ENCODE results near the gene FOS.

- TF ChIP-seq POLR2A (IDR thresholded peaks at IDR 0.05; ENCODE audit: low read depth, low read length), result no peak
- no peak for TF ChIP-seq POLR2AphosphoS5 (IDR thresholded peaks at IDR 0.05; ENCODE audit: low read depth, low read length)
These were observed 3.6 kb upstream of the FOS start for GRCh38 chr14:75274899-75275569.
